Measurements from ENCODE around the gene ATXN7. TPM values are rescaled to one million over a fixed set of nuclear protein-coding genes. Genes with fewer than 3 reads are reported as not detected.

ATXN7 gene
- total RNA-seq, 1 experiment from 2014 or later: 27.5 TPM

DNA sequence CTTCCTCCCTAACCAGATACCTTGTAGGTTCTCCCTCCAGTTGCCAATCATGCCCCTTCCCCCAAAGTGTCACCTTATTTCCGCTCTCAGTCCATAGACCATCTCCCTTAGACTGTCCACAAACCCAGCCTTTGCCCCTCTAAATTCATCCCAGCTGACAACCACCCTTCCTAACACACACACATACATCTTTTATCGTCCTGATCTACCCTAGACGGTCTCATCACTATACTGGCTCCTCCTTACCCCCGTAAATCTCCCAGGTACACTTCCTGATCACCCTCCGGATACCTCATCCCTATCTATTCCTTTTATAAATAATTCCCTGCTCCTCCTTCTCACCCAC is 890 bp upstream of the ATXN7 start:
- Histone ChIP-seq H3K36me3 (ENCODE audit: control insufficient read depth in 1 of 2, insufficient read depth in 2 of 2, low read length in 2 of 2) (no peaks in the 10 kb centered on the region), H3K27me3 (ENCODE audit: insufficient read depth, low read length) (no peaks in the 10 kb centered on the region), H3K27ac (ENCODE audit: low read depth, low read length) (peak overlapping the region; percentile 93), H3K9ac (ENCODE audit: low read length) (peak overlapping the region; percentile 97), H3K4me3 (replicated peaks in 1 of 2; ENCODE audit: low read depth in 1 of 2, low read length in 2 of 2) (peak overlapping the region; percentile 68 to 88), H2AFZ (ENCODE audit: low read depth, low read length, poor library complexity, severe bottlenecking) (peak overlapping the region; percentile 31), H3K9me2 (ENCODE audit: insufficient read depth) (no peaks in the 10 kb centered on the region), H3K4me1 (ENCODE audit: control insufficient read depth in 1 of 2, insufficient read depth in 2 of 2, low read length in 2 of 2) (peaks cover 4 to 18% of the 10 kb centered on the region in 2 experiments; a peak in 3 of 4 replicates), H3K9me3 (ENCODE audit: control insufficient read depth in 1 of 2, insufficient read depth in 1 of 2, low read depth in 1 of 2, low read length in 2 of 2) (no peaks in the 10 kb centered on the region), H3K79me2 (ENCODE audit: insufficient read depth, low read length) (peaks cover 82% of the 10 kb centered on the region), H3K4me2 (ENCODE audit: low read length) (peak overlapping the region; percentile 91), H4K20me1 (ENCODE audit: insufficient read depth) (peaks cover 3% of the 10 kb centered on the region; the same call in 1 of the 2 replicates)
- no peak for DNase-seq (ENCODE audit: low read depth, low spot score)
- ATAC-seq: peak; percentile 44
- POLR2A ChIA-PET: no interaction called here
- CTCF ChIA-PET: no interaction called here
- intact Hi-C loops (cut with micrococcal nuclease): loop anchor here (5.0 kb wide), 1 partner anchor 50 kb away; the partner anchor contains the start of gene SCAANT1
- BruUV-seq (replicated peaks): no TSS peak
- RAD21 ChIA-PET (ENCODE audit: low non-redundant PET in 1 of 2, low total read pairs in 2 of 2, uncharacterized antibody in 2 of 2, unreplicated experiment in 2 of 2): no interaction called here
- TF ChIP-seq ZFX (IDR thresholded peaks at IDR 0.05) (no peak), POLR2AphosphoS5 (IDR thresholded peaks at IDR 0.05; ENCODE audit: low read depth, low read length) (no peak; the same call in 1 of the 2 replicates), EZH2 (IDR thresholded peaks at IDR 0.05) (no peak), CBX3 (IDR thresholded peaks at IDR 0.05; ENCODE audit: low read depth) (no peak), TCF7L2 (IDR thresholded peaks at IDR 0.05; ENCODE audit: borderline replicate concordance, extremely low read depth, insufficient read depth, insufficient read length) (no peak), EZH2phosphoT487 (IDR thresholded peaks at IDR 0.05; ENCODE audit: borderline replicate concordance) (no peak)
- TF ChIP-seq, protein P1, sequence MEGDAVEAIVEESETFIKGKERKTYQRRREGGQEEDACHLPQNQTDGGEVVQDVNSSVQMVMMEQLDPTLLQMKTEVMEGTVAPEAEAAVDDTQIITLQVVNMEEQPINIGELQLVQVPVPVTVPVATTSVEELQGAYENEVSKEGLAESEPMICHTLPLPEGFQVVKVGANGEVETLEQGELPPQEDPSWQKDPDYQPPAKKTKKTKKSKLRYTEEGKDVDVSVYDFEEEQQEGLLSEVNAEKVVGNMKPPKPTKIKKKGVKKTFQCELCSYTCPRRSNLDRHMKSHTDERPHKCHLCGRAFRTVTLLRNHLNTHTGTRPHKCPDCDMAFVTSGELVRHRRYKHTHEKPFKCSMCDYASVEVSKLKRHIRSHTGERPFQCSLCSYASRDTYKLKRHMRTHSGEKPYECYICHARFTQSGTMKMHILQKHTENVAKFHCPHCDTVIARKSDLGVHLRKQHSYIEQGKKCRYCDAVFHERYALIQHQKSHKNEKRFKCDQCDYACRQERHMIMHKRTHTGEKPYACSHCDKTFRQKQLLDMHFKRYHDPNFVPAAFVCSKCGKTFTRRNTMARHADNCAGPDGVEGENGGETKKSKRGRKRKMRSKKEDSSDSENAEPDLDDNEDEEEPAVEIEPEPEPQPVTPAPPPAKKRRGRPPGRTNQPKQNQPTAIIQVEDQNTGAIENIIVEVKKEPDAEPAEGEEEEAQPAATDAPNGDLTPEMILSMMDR (IDR thresholded peaks at IDR 0.05 in 2 of 3, conservative IDR thresholded peaks at IDR 0.05 in 1 of 3; ENCODE audit: borderline replicate concordance in 1 of 3, insufficient read depth in 1 of 3, low read depth in 2 of 3, low read length in 2 of 3): no peak
- TF ChIP-seq, protein P2, sequence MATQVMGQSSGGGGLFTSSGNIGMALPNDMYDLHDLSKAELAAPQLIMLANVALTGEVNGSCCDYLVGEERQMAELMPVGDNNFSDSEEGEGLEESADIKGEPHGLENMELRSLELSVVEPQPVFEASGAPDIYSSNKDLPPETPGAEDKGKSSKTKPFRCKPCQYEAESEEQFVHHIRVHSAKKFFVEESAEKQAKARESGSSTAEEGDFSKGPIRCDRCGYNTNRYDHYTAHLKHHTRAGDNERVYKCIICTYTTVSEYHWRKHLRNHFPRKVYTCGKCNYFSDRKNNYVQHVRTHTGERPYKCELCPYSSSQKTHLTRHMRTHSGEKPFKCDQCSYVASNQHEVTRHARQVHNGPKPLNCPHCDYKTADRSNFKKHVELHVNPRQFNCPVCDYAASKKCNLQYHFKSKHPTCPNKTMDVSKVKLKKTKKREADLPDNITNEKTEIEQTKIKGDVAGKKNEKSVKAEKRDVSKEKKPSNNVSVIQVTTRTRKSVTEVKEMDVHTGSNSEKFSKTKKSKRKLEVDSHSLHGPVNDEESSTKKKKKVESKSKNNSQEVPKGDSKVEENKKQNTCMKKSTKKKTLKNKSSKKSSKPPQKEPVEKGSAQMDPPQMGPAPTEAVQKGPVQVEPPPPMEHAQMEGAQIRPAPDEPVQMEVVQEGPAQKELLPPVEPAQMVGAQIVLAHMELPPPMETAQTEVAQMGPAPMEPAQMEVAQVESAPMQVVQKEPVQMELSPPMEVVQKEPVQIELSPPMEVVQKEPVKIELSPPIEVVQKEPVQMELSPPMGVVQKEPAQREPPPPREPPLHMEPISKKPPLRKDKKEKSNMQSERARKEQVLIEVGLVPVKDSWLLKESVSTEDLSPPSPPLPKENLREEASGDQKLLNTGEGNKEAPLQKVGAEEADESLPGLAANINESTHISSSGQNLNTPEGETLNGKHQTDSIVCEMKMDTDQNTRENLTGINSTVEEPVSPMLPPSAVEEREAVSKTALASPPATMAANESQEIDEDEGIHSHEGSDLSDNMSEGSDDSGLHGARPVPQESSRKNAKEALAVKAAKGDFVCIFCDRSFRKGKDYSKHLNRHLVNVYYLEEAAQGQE (IDR thresholded peaks at IDR 0.05; ENCODE audit: low read depth): no peak
- TF ChIP-seq, protein P3, sequence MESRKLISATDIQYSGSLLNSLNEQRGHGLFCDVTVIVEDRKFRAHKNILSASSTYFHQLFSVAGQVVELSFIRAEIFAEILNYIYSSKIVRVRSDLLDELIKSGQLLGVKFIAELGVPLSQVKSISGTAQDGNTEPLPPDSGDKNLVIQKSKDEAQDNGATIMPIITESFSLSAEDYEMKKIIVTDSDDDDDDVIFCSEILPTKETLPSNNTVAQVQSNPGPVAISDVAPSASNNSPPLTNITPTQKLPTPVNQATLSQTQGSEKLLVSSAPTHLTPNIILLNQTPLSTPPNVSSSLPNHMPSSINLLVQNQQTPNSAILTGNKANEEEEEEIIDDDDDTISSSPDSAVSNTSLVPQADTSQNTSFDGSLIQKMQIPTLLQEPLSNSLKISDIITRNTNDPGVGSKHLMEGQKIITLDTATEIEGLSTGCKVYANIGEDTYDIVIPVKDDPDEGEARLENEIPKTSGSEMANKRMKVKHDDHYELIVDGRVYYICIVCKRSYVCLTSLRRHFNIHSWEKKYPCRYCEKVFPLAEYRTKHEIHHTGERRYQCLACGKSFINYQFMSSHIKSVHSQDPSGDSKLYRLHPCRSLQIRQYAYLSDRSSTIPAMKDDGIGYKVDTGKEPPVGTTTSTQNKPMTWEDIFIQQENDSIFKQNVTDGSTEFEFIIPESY (IDR thresholded peaks at IDR 0.05; ENCODE audit: extremely low read depth, insufficient replicate concordance, low read length): no peak

Data from HCT116 (cell line).